ENCODE data around the gene ZSCAN31.

- no peak for TF ChIP-seq CTCF (IDR thresholded peaks at IDR 0.05)
- TF ChIP-seq POLR2A (IDR thresholded peaks at IDR 0.05), result no peak
Observed at GRCh38 chr6:28371280-28371679, 35.3 kb upstream of the ZSCAN31 start.

Measured in thyroid gland (tissue), 4 donors.